A549 (cell line): ENCODE data around the gene WASF3. TPM values are rescaled to one million over a fixed set of nuclear protein-coding genes. Genes with fewer than 3 reads are reported as not detected.

Experiments
- ATAC-seq, 2 experiments: fragments of 200-7000 bp in 1 of 2; fragments of >200 bp in 1 of 2; cut with Nextera tagmentation in 1 of 2; cut with Tn5 transposase in 1 of 2; 3 replicates each; pipeline versions ENCODE4 v1.8.0 to v1.9.1; 2018 to 2020; ENCODE audit warnings: mild to moderate bottlenecking in 1 of 2, moderate library complexity in 1 of 2
- CTCF ChIA-PET: fragments of 300-600 bp; sonication (Branson Sonifier 250); formaldehyde crosslinking; extraction: SDS; loops from one replicate; lab custom pipeline; 2021; ENCODE audit warnings: antibody characterized with exemption, inconsistent platforms; lab: Yijun Ruan, JAX
- POLR2A ChIA-PET: fragments of 350-600 bp; formaldehyde crosslinking; extraction: SDS; loops from one replicate; lab custom pipeline; 2021; ENCODE audit warnings: antibody characterized with exemption, inconsistent platforms; lab: Yijun Ruan, JAX
- DNase-seq, 2 experiments: peaks; one replicate each; pipeline versions ENCODE4 v3.0.0 to v3.0.0-alpha.2; 2011 to 2016; ENCODE audit warnings: low read depth in 1 of 2, low spot score in 1 of 2
- FAIRE-seq: peaks from 2 replicates; lab custom pipeline; 2011; peaks lifted over from hg19 to GRCh38; lab: Jason Lieb, UNC
- H3K27ac ChIP-seq, 2 experiments: fragments of >200 bp; sonication (Bioruptor Twin); formaldehyde crosslinking; 3 replicates each; pipeline ENCODE4 v1.5.1; 2016 to 2017
- H3K4me1 ChIP-seq: fragments of >200 bp; sonication (Bioruptor Twin); formaldehyde crosslinking; 3 replicates; pipeline ENCODE4 v1.6.1; 2016
- H3K4me2 ChIP-seq: fragments of >200 bp; sonication (Bioruptor Twin); formaldehyde crosslinking; 3 replicates; pipeline ENCODE4 v1.6.1; 2016
- H3K4me3 ChIP-seq: fragments of >200 bp; sonication (Bioruptor Twin); formaldehyde crosslinking; 3 replicates; pipeline ENCODE4 v1.5.1; 2016
- H3K9me3 ChIP-seq: fragments of >200 bp; sonication (Bioruptor Twin); formaldehyde crosslinking; 3 replicates; pipeline ENCODE4 v1.6.1; 2016
- CBX8 ChIP-seq: fragments of 200-600 bp; sonication (generic); IDR thresholded peaks from 2 replicates; pipeline ENCODE4 v1.6.1; 2016
- E2F6 ChIP-seq: IDR thresholded peaks from 2 replicates; pipeline ENCODE4 v1.6.1; 2012; ENCODE audit warnings: low read depth, borderline replicate concordance
- EHF ChIP-seq: fragments of 250-450 bp; sonication (Bioruptor Pico); IDR thresholded peaks from 2 replicates; pipeline ENCODE4 v1.5.0; 2020; ENCODE audit warnings: mild to moderate bottlenecking
- HMGXB4 ChIP-seq: fragments of 250-450 bp; sonication (Bioruptor Pico); IDR thresholded peaks from 2 replicates; pipeline ENCODE4 v1.5.0; 2021; ENCODE audit warnings: mild to moderate bottlenecking, moderate library complexity, borderline replicate concordance
- JUN ChIP-seq, 2 experiments: fragments of >200 bp; sonication (Bioruptor Twin); formaldehyde crosslinking; IDR thresholded peaks; 2 replicates in 1 of 2; 3 replicates in 1 of 2; pipeline ENCODE4 v1.6.1; 2016 to 2017
- JUNB ChIP-seq: fragments of >200 bp; sonication (Bioruptor Twin); formaldehyde crosslinking; IDR thresholded peaks from 2 replicates; pipeline ENCODE4 v1.6.1; 2016
- KDM1A ChIP-seq: fragments of 200-600 bp; sonication (generic); IDR thresholded peaks from 2 replicates; pipeline ENCODE4 v1.6.1; 2016; ENCODE audit warnings: low read depth, mild to moderate bottlenecking
- MAFK ChIP-seq: fragments of 450-650 bp; IDR thresholded peaks from 2 replicates; pipeline ENCODE4 v1.6.1; 2014; ENCODE audit not compliant: partially characterized antibody
- MYC ChIP-seq: IDR thresholded peaks from 2 replicates; pipeline ENCODE4 v1.6.1; 2012; ENCODE audit warnings: mild to moderate bottlenecking, inconsistent platforms, low read length, improper control_type of control experiment, borderline replicate concordance
- NFE2L2 ChIP-seq: fragments of 150-350 bp; conservative IDR thresholded peaks from 2 replicates; pipeline ENCODE4 v1.6.1; 2014; ENCODE audit warnings: low read length
- NR3C1 ChIP-seq: fragments of >200 bp; sonication (Bioruptor Twin); formaldehyde crosslinking; IDR thresholded peaks from 3 replicates; pipeline ENCODE4 v1.6.1; 2017
- RARB ChIP-seq: fragments of 250-450 bp; sonication (Bioruptor Pico); IDR thresholded peaks from 2 replicates; pipeline ENCODE4 v1.8.0; 2021; ENCODE audit warnings: mild to moderate bottlenecking, moderate library complexity
- RCOR1 ChIP-seq: fragments of 150-350 bp; IDR thresholded peaks from 2 replicates; pipeline ENCODE4 v1.6.1; 2014; ENCODE audit warnings: antibody characterized with exemption, low read length, low read depth
- REST ChIP-seq: fragments of 200-600 bp; sonication (generic); IDR thresholded peaks from 2 replicates; pipeline ENCODE4 v1.6.1; 2016; ENCODE audit warnings: antibody characterized with exemption, mild to moderate bottlenecking, moderate library complexity
- SREBF2 ChIP-seq: fragments of 450-650 bp; IDR thresholded peaks from 2 replicates; pipeline ENCODE4 v1.6.1; 2014; ENCODE audit warnings: mild to moderate bottlenecking, moderate library complexity
- TP53 ChIP-seq: fragments of 250-450 bp; sonication (Bioruptor Pico); IDR thresholded peaks from 2 replicates; pipeline ENCODE4 v1.5.0; 2021; ENCODE audit warnings: mild to moderate bottlenecking, moderate library complexity
- USF2 ChIP-seq: fragments of 450-650 bp; IDR thresholded peaks from 2 replicates; pipeline ENCODE4 v1.6.1; 2014; ENCODE audit warnings: antibody characterized with exemption
- WGBS: methylation state at CpG from one replicate; pipeline ENCODE4 v1.1.6; 2017; ENCODE audit errors: missing lambda C conversion rate; 5-methylcytosine and 5-hydroxymethylcytosine counted together
- polyA plus RNA-seq, 4 experiments: library from polyadenylated mRNA; depleted of rRNA in 3 of 4; stranded (reverse); fragments of >200 nt; fragmentation: RNase III in 1 of 4; extraction: RNeasy Plus Mini Kit Qiagen cat#74134 plus additional on column Dnase treatment in 1 of 4; gene quantifications; 2 replicates in 3 of 4; 3 replicates in 1 of 4; pipeline ENCODE4 v1.2.3, GENCODE V29; 2011 to 2017

The WASF3 gene
- polyA plus RNA-seq, 2 of the 4 experiments (the other 2 are of a cell fraction), result 0.09 to 0.56 TPM

GRCh38 chr13:26562512-26562890 lies 5.0 kb downstream of the WASF3 start:
- POLR2A ChIA-PET, result no interaction called here
- ATAC-seq (no peak), DNase-seq (no peak), FAIRE-seq (no peak)
- 0% methylated on average over 2 of the region's 2 CpGs for WGBS
- Histone ChIP-seq H3K4me2 (no peak overlapping the region), H3K4me3 (no peak overlapping the region), H3K4me1 (peaks cover 3% of the 10 kb centered on the region; the same call in 1 of the 3 replicates), H3K27ac (no peak overlapping the region), H3K9me3 (no peaks in the 10 kb centered on the region)
- TF ChIP-seq CBX8 (no peak), MAFK (no peak), TP53 (no peak), NR3C1 (no peak), NFE2L2 (no peak), JUN (IDR thresholded peaks at IDR 0.05) (no peak), SREBF2 (no peak), RCOR1 (no peak), REST (no peak), HMGXB4 (CRISPR knock-in tag) (no peak), JUNB (no peak), RARB (CRISPR knock-in tag) (no peak), KDM1A (no peak), EHF (no peak)
- CTCF ChIA-PET, result no interaction called here

- no peaks in the 10 kb centered on the region for H3K4me1 ChIP-seq
- DNase-seq, result no peak
- POLR2A ChIA-PET, result no interaction called here
- TF ChIP-seq MYC (no peak), TP53 (no peak), HMGXB4 (CRISPR knock-in tag) (no peak), E2F6 (no peak), USF2 (no peak)
- TF ChIP-seq, all 56 proteins: peak for 0
- Histone ChIP-seq H3K27ac (no peak overlapping the region), H3K4me2 (no peak overlapping the region), H3K4me3 (no peak overlapping the region), H3K9me3 (no peaks in the 10 kb centered on the region)
- CTCF ChIA-PET, result interaction anchor here (0.6 kb wide), 1 partner anchor 38 kb away, joined by 3 read pairs; no protein-coding TSS in a partner anchor
- FAIRE-seq, result no peak
- ATAC-seq, result no peak
These were observed 6.2 kb downstream of the WASF3 start for GRCh38 chr13:26563713-26564112.
